H1 (cell line): ENCODE data around the gene SLC35F1. TPM values are rescaled to one million over a fixed set of nuclear protein-coding genes. Genes with fewer than 3 reads are reported as not detected.

ENCODE experiments used
- CBX5 ChIP-seq: fragments of 300-800, 300-1000 bp; sonication (generic); IDR thresholded peaks from 2 replicates; pipeline ENCODE4 v1.7.1; 2016; ENCODE audit warnings: antibody characterized with exemption, low read length, low read depth
- CBX8 ChIP-seq: fragments of 300-800, 300-1000 bp; sonication (generic); IDR thresholded peaks from 2 replicates; pipeline ENCODE4 v1.7.1; 2016; ENCODE audit warnings: low read depth, low read length, borderline replicate concordance
- CHD2 ChIP-seq: IDR thresholded peaks from 2 replicates; pipeline ENCODE4 v1.6.1; 2012; ENCODE audit warnings: low read length, improper control_type of control experiment
- EP300 ChIP-seq, 2 experiments: IDR thresholded peaks; 1 replicate in 1 of 2; 2 replicates in 1 of 2; pipeline ENCODE4 v1.6.1; 2011 to 2012; ENCODE audit warnings: low read depth in 2 of 2, low read length in 2 of 2, mild to moderate bottlenecking in 2 of 2, borderline replicate concordance in 1 of 2, inconsistent platforms in 1 of 2, moderate library complexity in 1 of 2
- HDAC6 ChIP-seq: IDR thresholded peaks from one replicate; pipeline ENCODE4 v1.7.1; 2012; ENCODE audit warnings: low read depth, mild to moderate bottlenecking, inconsistent platforms, low read length, moderate library complexity
- KDM4A ChIP-seq: IDR thresholded peaks from one replicate; pipeline ENCODE4 v1.7.1; 2012; ENCODE audit warnings: low read depth, mild to moderate bottlenecking, moderate library complexity, low read length, inconsistent platforms; ENCODE audit not compliant: severe bottlenecking
- POLR2A ChIP-seq, 2 experiments: IDR thresholded peaks; 1 replicate in 1 of 2; 2 replicates in 1 of 2; pipeline ENCODE4 v1.6.1; 2011; ENCODE audit warnings: low read depth in 2 of 2, low read length in 2 of 2, mild to moderate bottlenecking in 2 of 2; ENCODE audit errors: control extremely low read depth in 1 of 2
- POU5F1 ChIP-seq: IDR thresholded peaks from 2 replicates; pipeline ENCODE4 v1.6.1; 2011; ENCODE audit warnings: low read depth, mild to moderate bottlenecking, low read length, moderate library complexity
- SAP30 ChIP-seq: fragments of 300-600 bp; sonication (generic); IDR thresholded peaks from 2 replicates; pipeline ENCODE4 v1.7.1; 2012; ENCODE audit warnings: low read length, moderate library complexity, mild to moderate bottlenecking, inconsistent platforms; ENCODE audit not compliant: insufficient read depth, insufficient replicate concordance
- TBP ChIP-seq: IDR thresholded peaks from 2 replicates; pipeline ENCODE4 v1.6.1; 2011; ENCODE audit warnings: low read depth, low read length, improper control_type of control experiment
- polyA plus RNA-seq, 7 experiments: library from polyadenylated mRNA; depleted of rRNA in 3 of 7; stranded (reverse) in 5 of 7; unstranded in 2 of 7; fragments of >200 nt in 5 of 7; fragments of 200-250 nt in 2 of 7; gene quantifications; 1 replicate in 5 of 7; 2 replicates in 1 of 7; 4 replicates in 1 of 7; pipeline versions ENCODE4 v1.2.1 to v1.2.3, GENCODE V29; 2011 to 2013; ENCODE audit warnings: missing spikeins in 2 of 7, mixed read lengths in 2 of 7
- total RNA-seq: library from RNA; stranded (reverse); fragmentation: NEBNext Ultra II Directional; extraction: Animal tissue kit (Norgen Biotek cat#: 25700); gene quantifications from 2 replicates; pipeline ENCODE4 v1.2.1, GENCODE V29; 2021
- TF ChIP-seq, protein P1 (sequence below): fragments of 300-600 bp; sonication (generic); IDR thresholded peaks from 2 replicates; pipeline ENCODE4 v1.7.1; 2012; ENCODE audit warnings: low read length, moderate library complexity, mild to moderate bottlenecking, inconsistent platforms; ENCODE audit not compliant: insufficient replicate concordance

SLC35F1 gene
- total and polyA plus RNA-seq, 2 of the 8 experiments (the other 6 are each of a cell fraction or from before 2014, with no cell fraction given): 7.0 to 10.0 TPM

DNA sequence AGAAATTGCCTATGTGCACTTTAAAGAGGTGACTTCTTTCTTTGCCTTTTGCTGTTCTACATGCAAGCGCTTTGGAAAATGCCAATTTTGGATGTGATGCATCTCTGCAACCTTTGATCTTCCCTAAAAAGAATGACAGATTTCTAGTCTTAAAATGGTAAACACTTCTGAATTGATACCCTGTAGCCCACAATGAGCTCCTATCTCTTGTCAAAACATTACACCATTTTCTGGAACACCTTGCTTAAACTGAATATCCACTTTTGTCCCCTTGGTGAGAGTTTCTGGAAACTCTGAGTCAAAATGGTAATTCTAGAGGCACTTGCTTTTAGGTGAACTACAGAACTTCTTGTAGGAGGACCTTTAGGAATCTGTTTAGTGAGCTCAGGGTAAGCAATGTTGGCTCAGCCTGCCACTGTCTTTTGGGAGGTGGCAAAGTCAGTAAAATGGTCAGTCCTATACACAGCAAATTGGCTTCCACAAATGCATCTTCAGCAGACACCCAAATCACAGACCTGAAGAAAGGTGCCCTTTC is 216.5 kb downstream of the SLC35F1 start (continued):
- TF ChIP-seq, protein P1, sequence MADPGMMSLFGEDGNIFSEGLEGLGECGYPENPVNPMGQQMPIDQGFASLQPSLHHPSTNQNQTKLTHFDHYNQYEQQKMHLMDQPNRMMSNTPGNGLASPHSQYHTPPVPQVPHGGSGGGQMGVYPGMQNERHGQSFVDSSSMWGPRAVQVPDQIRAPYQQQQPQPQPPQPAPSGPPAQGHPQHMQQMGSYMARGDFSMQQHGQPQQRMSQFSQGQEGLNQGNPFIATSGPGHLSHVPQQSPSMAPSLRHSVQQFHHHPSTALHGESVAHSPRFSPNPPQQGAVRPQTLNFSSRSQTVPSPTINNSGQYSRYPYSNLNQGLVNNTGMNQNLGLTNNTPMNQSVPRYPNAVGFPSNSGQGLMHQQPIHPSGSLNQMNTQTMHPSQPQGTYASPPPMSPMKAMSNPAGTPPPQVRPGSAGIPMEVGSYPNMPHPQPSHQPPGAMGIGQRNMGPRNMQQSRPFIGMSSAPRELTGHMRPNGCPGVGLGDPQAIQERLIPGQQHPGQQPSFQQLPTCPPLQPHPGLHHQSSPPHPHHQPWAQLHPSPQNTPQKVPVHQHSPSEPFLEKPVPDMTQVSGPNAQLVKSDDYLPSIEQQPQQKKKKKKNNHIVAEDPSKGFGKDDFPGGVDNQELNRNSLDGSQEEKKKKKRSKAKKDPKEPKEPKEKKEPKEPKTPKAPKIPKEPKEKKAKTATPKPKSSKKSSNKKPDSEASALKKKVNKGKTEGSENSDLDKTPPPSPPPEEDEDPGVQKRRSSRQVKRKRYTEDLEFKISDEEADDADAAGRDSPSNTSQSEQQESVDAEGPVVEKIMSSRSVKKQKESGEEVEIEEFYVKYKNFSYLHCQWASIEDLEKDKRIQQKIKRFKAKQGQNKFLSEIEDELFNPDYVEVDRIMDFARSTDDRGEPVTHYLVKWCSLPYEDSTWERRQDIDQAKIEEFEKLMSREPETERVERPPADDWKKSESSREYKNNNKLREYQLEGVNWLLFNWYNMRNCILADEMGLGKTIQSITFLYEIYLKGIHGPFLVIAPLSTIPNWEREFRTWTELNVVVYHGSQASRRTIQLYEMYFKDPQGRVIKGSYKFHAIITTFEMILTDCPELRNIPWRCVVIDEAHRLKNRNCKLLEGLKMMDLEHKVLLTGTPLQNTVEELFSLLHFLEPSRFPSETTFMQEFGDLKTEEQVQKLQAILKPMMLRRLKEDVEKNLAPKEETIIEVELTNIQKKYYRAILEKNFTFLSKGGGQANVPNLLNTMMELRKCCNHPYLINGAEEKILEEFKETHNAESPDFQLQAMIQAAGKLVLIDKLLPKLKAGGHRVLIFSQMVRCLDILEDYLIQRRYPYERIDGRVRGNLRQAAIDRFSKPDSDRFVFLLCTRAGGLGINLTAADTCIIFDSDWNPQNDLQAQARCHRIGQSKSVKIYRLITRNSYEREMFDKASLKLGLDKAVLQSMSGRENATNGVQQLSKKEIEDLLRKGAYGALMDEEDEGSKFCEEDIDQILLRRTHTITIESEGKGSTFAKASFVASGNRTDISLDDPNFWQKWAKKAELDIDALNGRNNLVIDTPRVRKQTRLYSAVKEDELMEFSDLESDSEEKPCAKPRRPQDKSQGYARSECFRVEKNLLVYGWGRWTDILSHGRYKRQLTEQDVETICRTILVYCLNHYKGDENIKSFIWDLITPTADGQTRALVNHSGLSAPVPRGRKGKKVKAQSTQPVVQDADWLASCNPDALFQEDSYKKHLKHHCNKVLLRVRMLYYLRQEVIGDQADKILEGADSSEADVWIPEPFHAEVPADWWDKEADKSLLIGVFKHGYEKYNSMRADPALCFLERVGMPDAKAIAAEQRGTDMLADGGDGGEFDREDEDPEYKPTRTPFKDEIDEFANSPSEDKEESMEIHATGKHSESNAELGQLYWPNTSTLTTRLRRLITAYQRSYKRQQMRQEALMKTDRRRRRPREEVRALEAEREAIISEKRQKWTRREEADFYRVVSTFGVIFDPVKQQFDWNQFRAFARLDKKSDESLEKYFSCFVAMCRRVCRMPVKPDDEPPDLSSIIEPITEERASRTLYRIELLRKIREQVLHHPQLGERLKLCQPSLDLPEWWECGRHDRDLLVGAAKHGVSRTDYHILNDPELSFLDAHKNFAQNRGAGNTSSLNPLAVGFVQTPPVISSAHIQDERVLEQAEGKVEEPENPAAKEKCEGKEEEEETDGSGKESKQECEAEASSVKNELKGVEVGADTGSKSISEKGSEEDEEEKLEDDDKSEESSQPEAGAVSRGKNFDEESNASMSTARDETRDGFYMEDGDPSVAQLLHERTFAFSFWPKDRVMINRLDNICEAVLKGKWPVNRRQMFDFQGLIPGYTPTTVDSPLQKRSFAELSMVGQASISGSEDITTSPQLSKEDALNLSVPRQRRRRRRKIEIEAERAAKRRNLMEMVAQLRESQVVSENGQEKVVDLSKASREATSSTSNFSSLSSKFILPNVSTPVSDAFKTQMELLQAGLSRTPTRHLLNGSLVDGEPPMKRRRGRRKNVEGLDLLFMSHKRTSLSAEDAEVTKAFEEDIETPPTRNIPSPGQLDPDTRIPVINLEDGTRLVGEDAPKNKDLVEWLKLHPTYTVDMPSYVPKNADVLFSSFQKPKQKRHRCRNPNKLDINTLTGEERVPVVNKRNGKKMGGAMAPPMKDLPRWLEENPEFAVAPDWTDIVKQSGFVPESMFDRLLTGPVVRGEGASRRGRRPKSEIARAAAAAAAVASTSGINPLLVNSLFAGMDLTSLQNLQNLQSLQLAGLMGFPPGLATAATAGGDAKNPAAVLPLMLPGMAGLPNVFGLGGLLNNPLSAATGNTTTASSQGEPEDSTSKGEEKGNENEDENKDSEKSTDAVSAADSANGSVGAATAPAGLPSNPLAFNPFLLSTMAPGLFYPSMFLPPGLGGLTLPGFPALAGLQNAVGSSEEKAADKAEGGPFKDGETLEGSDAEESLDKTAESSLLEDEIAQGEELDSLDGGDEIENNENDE: no peak
- TF ChIP-seq TBP (no peak), CBX5 (no peak), CBX8 (no peak), POLR2A (IDR thresholded peaks at IDR 0.05; ENCODE audit: control extremely low read depth in 1 of 2, low read depth in 2 of 2, low read length in 2 of 2) (no peak), POU5F1 (no peak), KDM4A (no peak), EP300 (IDR thresholded peaks at IDR 0.05; ENCODE audit: borderline replicate concordance in 1 of 2, low read depth in 2 of 2, low read length in 2 of 2) (no peak), CHD2 (no peak), SAP30 (no peak), HDAC6 (no peak)
